ENCODE measurements around the gene KDM3A.

Gene KDM3A

DNA sequence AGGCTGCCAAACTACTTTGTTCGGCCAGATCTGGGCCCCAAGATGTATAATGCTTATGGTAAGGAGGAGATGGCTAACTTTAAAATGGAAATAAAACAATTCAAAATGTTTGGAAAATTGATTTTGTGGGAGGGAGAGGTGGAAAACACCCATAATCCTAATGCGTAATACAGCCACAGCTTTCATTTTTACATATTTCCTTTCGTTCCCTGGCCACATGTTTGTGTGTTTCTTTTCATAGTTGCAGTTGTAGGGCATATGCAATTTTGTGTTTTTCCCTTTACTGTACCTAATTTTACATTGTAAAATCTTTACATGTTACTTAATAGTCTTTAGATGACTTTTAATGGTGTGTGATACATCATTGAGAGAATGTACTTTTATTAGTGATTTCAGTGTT, 44.6 kb downstream of the KDM3A start:
- no peak overlapping the region for H3K4me3 ChIP-seq (ENCODE audit: low read depth, low read length)
- H3K27ac ChIP-seq = no peak overlapping the region
- H3K27me3 ChIP-seq (ENCODE audit: insufficient read depth, low read depth, severe bottlenecking) = no peaks in the 10 kb centered on the region
- no peak for DNase-seq
- peaks cover 94% of the 10 kb centered on the region for H3K36me3 ChIP-seq
- no peaks in the 10 kb centered on the region for H3K9me3 ChIP-seq (ENCODE audit: severe bottlenecking)
- TF ChIP-seq, protein P1, sequence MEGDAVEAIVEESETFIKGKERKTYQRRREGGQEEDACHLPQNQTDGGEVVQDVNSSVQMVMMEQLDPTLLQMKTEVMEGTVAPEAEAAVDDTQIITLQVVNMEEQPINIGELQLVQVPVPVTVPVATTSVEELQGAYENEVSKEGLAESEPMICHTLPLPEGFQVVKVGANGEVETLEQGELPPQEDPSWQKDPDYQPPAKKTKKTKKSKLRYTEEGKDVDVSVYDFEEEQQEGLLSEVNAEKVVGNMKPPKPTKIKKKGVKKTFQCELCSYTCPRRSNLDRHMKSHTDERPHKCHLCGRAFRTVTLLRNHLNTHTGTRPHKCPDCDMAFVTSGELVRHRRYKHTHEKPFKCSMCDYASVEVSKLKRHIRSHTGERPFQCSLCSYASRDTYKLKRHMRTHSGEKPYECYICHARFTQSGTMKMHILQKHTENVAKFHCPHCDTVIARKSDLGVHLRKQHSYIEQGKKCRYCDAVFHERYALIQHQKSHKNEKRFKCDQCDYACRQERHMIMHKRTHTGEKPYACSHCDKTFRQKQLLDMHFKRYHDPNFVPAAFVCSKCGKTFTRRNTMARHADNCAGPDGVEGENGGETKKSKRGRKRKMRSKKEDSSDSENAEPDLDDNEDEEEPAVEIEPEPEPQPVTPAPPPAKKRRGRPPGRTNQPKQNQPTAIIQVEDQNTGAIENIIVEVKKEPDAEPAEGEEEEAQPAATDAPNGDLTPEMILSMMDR (IDR thresholded peaks at IDR 0.05; ENCODE audit: low read depth, low read length) = no peak

DNA sequence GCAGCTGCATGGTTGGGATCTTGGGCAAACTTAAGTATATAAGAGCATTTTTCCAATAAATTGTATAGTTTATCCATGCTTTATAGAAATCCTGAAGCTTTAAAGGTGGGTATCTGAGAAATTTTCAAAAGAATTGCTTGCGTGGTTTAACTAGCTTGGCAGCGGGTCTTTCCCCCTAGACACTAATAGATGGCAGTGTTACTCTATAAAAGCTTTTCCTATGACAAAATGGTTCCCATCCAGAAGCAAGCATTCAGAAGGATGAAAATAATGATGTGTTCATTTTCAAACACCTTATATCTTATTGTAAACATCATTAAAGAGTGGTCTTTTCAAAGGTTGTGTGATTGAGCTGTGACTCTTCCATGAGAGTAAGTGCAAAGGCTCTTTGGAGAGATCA, 45.9 kb downstream of the KDM3A start:
- DNase-seq = no peak
- H3K27me3 ChIP-seq (ENCODE audit: insufficient read depth, low read depth, severe bottlenecking) = no peaks in the 10 kb centered on the region
- TF ChIP-seq, protein P1 (IDR thresholded peaks at IDR 0.05; ENCODE audit: low read depth, low read length) = no peak
- no peak overlapping the region for H3K4me3 ChIP-seq (ENCODE audit: low read depth, low read length)
- H3K27ac ChIP-seq = no peak overlapping the region
- no peaks in the 10 kb centered on the region for H3K9me3 ChIP-seq (ENCODE audit: severe bottlenecking)
- peaks cover 99% of the 10 kb centered on the region for H3K36me3 ChIP-seq

DNA sequence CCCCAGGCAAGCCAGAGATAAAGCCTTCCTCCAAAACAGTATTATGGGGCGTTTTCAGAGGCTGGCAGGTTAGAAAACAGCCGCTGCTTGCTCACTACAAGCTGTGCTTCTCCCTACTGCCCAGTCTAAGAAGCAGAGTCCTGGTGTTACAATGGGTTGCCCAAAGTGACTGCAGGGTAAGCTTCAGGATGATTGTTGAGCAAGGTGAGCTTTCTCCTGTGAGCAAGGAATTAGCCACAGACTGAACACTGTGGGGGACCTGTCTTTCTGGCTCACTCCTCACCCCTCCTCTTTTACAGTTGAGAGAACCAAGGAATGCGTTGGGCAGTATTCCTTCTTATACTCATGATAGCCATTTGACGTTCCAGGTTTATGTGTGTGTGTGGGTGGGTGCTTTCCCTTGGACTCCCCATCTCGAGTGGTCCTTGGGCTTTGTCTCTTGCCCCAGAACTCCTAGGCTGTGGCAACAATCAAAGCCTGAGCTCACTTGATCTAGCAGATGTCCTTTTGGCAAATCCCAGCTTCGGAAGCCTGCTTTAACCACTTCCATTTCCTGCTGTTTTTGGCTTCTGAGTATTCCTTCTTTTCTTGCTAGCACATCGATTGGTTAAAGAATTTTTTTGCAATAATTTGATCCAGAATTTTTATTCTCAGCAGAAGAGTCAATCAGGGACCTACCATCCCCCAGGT, 47.5 kb downstream of the KDM3A start:
- H3K27ac ChIP-seq = no peak overlapping the region
- H3K4me3 ChIP-seq (ENCODE audit: low read depth, low read length) = no peak overlapping the region
- H3K36me3 ChIP-seq = peaks cover 99% of the 10 kb centered on the region
- DNase-seq = no peak
- no peaks in the 10 kb centered on the region for H3K27me3 ChIP-seq (ENCODE audit: insufficient read depth, low read depth, severe bottlenecking)
- TF ChIP-seq, protein P1 (IDR thresholded peaks at IDR 0.05; ENCODE audit: low read depth, low read length) = no peak
- H3K9me3 ChIP-seq (ENCODE audit: severe bottlenecking) = no peaks in the 10 kb centered on the region

DNA sequence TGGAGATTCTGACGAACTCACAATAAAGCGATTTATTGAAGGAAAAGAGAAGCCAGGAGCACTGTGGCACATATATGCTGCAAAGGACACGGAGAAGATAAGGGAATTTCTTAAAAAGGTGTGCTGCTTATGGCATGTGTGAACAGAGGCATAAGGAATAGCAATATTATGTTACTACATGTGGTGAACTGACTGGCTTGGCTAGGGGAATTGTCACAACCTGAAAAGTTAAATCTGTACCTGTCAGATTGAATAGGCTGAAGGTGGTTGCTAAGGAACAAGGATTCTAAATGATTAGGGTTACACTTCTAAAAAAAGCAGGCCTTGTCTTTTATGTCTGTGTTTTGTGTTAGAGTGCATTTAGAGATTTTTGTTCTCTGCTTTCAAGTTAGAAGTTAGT, 48.4 kb downstream of the KDM3A start:
- H3K4me3 ChIP-seq (ENCODE audit: low read depth, low read length) = no peak overlapping the region
- H3K27me3 ChIP-seq (ENCODE audit: insufficient read depth, low read depth, severe bottlenecking) = no peaks in the 10 kb centered on the region
- no peaks in the 10 kb centered on the region for H3K9me3 ChIP-seq (ENCODE audit: severe bottlenecking)
- no peak overlapping the region for H3K27ac ChIP-seq
- TF ChIP-seq, protein P1 (IDR thresholded peaks at IDR 0.05; ENCODE audit: low read depth, low read length) = no peak
- no peak for DNase-seq
- peaks cover 98% of the 10 kb centered on the region for H3K36me3 ChIP-seq

DNA sequence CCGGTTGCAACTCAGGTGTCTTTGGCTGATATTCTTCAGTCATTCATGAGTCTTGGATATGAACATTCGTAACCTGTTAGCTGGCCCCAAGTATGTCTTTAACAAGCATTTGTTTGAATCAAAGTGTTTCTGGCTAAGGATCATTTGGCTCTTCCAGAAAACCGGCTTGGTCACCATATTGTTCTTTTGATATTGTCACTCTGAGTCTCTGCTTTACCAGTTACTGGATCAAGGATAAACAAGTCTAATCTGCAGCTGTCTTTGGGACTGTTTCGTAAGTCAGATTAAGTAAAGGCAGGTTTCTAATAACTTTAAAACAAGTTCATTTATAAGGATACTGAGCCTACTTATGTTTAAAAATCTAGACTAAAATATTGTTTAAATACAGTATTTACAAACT, 49.1 kb downstream of the KDM3A start:
- Histone ChIP-seq H3K27ac (no peak overlapping the region), H3K36me3 (peaks cover 91% of the 10 kb centered on the region), H3K27me3 (ENCODE audit: insufficient read depth, low read depth, severe bottlenecking) (no peaks in the 10 kb centered on the region), H3K4me3 (ENCODE audit: low read depth, low read length) (no peak overlapping the region), H3K9me3 (ENCODE audit: severe bottlenecking) (no peaks in the 10 kb centered on the region)
- TF ChIP-seq, protein P1 (IDR thresholded peaks at IDR 0.05; ENCODE audit: low read depth, low read length) = no peak
- DNase-seq = no peak

DNA sequence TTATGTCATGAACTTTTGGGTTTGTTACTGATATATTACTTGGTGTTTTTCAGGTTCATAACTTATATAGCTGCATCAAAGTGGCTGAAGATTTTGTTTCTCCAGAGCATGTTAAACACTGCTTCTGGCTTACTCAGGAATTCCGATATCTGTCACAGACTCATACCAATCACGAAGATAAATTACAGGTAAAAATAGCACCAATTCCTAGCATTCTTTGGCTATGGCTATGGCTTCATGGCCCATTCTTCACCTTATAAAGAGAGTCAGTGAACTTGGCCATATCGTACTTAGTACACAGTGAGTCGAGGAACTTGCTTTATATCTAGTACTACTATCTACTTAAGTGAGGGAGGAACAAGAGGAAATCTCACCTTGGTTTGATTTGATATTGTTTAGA, 49.9 kb downstream of the KDM3A start:
- TF ChIP-seq, protein P1 (IDR thresholded peaks at IDR 0.05; ENCODE audit: low read depth, low read length) = no peak
- Histone ChIP-seq H3K27ac (no peak overlapping the region), H3K9me3 (ENCODE audit: severe bottlenecking) (no peaks in the 10 kb centered on the region), H3K4me3 (ENCODE audit: low read depth, low read length) (no peak overlapping the region), H3K36me3 (peaks cover 88% of the 10 kb centered on the region), H3K27me3 (ENCODE audit: insufficient read depth, low read depth, severe bottlenecking) (no peaks in the 10 kb centered on the region)
- DNase-seq = no peak

Measured in WERI-Rb-1 (cell line).